SK-MEL-5 (cell line): ENCODE measurements around the gene RASGRF1. TPM values are rescaled to one million over a fixed set of nuclear protein-coding genes. Genes with fewer than 3 reads are reported as not detected.
"Not testable (repeated sequence)": the region's sequence is repeated elsewhere in the genome, so short reads cannot be mapped to it uniquely, and the experiment has no call there.

ENCODE experiments used
- DNase-seq: peaks from one replicate; pipeline ENCODE4 v3.0.0-alpha.2; 2016; ENCODE audit warnings: low read depth, low spot score
- in situ Hi-C: cut with HindIII; loops from 2 replicates; pipeline ENCODE4 v1.10.0; 2016; ENCODE audit warnings: low sequenced_read_pairs, high pct_unique_total_duplicates, low pct_unique_long_range_greater_than_20kb
- total RNA-seq: library from RNA; depleted of rRNA; stranded (reverse); fragments of >200 nt; shearing (Covaris generic); gene quantifications from 2 replicates; pipeline ENCODE4 v1.2.3, GENCODE V29; 2014

RASGRF1 gene
- total RNA-seq, 1 experiment from 2014 or later = 0.37 TPM

DNA sequence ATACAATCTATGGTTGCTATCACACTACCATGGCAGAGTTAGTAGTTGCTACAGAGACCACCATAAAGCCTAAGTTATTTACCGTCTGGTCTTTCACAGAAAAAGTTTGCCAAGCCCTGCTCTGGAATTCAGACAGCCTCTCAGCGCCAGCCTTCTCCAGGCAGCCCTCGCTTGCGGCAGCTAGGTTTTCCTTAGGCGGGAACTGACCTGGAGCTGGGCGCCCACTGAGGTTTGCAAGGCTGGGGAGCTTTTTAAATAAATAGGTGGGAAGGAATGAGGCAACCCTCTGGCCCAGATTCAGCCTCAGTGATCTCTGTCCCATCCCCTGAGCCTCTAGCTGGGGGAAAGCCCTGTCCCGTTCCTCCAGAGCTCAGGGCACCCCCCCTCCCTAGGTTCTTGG is 146.9 kb downstream of the RASGRF1 start:
- DNase-seq = no peak
- in situ Hi-C loops = no loop called here

DNA sequence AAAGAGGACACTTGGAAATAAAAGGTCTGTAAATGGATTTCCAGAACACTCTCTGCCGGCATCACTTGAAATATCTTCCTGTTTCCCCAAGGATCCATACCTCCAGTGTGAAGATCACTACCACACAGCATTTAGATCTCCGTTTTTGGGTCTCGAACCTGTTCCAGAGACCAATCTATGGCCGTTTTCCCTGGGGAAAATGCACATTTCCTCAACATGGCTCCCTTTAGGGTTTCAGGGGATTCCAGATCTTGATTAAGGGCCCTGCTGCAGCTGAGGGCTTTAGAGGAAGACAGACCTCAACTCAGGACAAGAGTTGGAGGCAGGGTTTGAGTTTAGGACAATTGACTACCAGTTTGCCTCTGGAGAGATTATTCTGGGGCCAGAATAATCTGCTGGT is 147.8 kb downstream of the RASGRF1 start:
- DNase-seq = no peak
- in situ Hi-C loops = no loop called here

DNA sequence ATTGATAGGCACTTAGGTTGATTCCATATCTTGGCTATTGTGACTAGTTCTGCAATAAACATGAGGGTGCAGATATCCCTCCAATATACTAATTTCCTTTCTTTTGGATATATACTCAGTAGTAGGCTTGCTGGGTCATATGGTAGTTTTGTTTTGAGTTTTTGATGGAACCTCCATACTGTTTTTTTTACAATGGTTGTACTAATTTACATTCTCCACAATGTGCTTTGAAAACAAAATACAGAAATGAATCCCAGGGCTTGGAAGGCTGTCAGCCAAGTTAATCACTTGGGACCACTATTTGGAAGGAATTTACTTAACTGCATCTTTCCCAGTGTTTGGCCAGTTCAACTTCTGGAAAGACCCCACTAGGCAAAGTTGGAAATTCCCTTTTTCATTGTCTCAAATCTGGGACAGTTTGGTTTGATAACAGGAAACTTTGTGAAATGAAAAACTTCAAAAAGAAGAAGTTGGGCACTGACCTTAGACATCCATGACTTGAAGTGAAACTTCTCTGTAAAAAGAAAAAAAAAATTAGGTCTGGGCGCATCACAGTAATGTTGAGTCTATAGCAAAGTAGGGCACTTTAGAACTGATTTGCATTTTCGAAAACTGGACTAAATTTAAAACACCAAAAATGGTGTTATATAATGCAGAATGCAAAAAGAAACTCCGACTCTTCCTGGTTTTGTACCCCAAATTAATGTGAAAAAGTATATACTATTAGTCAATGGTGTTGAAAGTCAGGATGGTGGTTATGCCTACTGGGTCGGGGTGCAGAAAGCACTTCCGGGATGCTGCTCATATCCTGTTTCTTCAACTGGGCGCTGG is 151.7 kb downstream of the RASGRF1 start:
- no peak for DNase-seq
- in situ Hi-C loops = no loop called here

DNA sequence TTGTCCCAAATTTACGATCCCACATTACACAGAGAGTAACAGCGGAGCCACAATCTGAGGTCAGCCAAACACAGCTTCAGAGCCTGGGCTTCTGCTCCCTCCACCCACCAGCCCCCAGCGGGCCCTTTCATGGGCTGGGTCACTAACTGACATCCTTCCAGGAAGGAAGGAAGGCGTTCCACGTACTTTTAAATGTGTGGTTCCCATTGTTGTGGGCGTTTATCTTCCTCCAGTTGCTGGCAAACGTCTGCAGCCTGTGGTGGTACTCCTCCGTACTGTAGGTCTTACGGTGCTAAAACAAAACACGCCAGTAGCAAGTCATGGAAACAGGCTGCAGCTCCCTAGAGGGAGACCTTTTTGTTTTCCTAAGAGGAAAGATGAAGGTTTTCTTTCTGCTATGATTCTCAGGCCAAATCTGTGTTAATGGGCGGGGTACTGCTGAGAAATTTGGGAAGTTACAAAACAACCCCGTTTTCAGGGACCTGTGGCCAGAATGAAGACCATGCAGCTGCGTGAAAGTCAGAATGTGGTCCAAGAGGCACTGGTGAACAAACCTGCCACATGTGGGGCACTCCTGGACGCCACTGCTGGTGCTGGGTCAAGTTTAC is 153.3 kb downstream of the RASGRF1 start:
- no peak for DNase-seq
- in situ Hi-C loops = no loop called here

DNA sequence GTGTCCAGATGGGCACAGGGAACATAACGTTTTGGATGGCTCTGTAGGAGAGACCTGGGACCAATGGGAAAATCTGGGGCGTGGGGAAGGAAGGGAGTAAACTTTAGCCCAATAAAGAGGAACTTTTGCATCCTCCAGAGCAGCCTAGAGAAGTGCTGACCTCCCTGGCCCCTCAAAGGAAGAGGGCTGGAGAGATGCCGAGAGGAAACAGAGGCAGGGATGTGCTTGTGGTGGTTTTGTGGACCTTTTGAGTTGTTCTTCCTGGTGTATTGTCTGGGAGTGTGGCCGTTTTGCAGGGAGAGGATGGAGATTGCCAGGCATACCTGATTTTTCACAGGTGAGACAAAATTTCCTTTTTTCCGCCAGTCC is 155.9 kb downstream of the RASGRF1 start:
- no peak for DNase-seq
- in situ Hi-C loops = no loop called here

GRCh38 chr15:78933823-78934654 is 156.5 kb downstream of the RASGRF1 start:
- DNase-seq = no peak
- in situ Hi-C loops = no loop called here

GRCh38 chr15:78933187-78933822 is 157.3 kb downstream of the RASGRF1 start:
- in situ Hi-C loops = no loop called here
- no peak for DNase-seq

DNA sequence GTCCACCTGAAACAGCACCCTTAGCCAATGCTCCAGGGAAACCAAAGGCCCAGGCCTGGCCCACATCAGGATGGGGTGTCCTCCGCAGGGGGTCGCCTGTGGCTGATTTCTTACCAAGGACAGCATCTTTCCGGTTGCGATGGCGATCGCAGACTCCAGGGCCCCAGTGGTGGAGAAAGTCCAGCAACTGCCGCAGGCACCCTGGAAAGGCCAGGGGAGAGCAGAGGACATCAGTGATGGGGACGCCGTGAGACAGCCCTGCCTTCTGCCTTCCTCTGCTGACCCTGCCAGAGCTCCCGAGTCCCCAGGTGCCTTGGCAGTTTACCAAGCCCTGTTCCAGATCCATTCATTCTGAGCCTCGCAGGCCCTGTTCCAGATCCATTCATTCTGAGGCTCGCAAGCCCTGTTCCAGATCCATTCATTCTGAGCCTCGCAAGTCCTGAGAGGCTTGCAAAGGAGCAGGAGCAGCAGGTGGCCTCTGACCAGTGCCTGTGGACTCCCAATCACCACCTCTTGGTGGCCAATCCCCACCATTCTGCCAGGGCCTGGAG is 158.2 kb downstream of the RASGRF1 start:
- in situ Hi-C loops = no loop called here
- DNase-seq = no peak

DNA sequence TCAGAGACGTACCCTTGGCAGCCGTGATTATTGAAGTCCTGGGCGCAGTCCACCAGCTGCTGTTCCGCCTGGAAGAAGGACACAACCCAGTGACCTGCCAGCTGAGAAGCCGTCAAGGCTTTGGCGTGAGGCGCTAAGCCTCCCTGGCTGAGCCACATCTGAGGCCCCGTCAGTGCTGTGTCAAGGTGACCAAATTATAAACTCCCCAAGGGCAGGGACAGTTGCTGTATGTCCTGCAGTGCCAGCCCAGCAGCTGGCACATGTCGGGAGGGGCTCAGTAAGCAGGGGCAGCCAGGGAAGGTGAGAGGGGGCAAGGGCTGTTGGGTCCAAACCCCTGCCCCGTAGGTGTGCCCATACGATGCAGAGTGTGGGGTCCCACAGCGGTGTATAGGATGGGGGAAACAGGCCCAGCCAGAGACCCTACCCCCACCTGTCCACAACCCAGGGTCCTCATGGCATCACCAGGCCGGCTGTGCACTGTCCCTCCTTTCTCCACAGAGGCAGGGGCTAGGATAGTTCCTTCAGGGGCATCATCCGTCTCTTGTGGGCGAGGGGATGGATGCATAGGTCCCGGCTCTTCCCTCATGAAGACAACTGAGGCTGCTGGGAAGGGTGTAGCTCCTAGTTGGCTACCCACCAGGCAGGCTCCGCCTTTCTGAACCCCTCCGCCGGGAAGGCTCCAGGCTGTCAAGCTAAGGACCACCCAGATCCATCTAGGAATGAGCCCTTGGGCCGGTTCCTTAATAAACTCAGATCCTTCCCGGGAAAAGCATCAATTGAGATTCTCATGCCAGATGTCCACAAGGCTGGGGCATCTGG is 158.9 kb downstream of the RASGRF1 start:
- DNase-seq = no peak
- in situ Hi-C loops = no loop called here

DNA sequence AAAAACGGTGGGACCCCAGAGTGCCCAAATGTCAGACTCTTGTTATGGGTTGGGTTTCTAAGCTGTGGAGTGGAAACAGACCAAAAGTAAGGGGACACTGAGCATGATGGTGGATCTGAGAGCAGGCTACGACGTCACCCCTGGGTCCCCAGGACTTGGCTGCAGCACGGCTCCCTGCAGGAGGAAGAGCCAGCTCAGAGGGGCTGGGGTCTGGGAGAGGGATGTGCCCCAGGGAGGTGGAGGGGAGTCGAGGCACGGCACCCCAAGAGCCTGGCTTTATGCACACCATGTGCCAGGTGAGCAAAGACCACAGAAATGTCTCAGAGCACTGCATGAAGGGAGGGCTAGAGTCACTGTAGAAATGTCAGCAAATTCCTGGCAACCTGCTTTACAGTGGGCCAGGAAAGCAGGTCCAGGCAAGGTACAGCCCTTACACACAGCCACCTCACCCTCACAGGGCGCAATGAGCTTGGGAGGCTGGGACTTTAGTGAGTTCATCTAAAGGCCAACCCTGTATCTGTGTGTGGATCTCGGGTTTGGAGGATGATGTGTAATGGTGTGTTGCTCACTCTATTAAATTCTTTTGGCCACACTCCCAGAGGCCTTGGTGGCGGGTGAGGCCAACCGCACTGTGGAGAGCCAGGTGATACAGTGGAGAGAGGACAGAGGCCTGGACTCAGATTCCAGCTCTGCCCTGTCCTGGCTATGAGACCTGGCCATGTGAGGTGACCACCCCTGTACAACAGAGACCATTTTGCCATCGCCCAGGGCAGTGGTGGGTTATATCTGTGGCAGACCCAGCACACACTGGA is 159.8 kb downstream of the RASGRF1 start:
- in situ Hi-C loops = no loop called here
- no peak for DNase-seq

DNA sequence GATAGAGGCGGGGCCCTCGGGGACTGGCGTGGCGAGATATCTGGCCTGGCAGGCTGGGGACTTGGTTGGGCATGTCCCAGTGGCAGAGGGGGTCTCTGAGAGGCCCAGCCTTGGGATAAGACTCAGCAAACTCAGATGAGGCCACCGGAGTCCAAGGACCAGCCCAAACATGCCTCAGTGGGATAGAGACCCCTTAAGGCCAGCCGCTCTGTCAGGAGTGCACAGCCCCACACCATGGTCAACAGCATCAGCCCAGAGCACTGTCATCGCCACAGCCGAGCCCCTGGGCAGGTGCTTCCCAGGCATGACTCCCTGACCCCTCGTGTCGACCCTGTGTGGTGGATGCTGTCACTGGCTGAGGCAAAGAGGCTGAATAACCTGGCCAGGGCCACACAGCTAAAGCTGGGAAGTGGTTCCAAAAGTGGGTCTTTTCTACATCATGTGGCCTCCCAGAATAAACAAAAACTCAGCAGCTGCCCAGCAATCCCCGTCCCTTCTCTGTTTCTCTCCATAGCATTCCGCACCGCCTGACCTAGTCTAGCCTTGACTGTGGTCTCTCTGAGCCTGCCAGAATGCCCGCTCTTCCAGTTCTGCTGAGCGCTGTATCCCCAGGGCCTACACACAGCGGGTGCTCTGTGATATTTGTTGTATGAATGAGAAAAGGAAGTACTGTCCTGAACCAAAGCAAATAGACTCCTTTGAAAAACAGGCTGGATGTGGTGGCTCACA is 160.9 kb downstream of the RASGRF1 start:
- in situ Hi-C loops = no loop called here
- no peak for DNase-seq

DNA sequence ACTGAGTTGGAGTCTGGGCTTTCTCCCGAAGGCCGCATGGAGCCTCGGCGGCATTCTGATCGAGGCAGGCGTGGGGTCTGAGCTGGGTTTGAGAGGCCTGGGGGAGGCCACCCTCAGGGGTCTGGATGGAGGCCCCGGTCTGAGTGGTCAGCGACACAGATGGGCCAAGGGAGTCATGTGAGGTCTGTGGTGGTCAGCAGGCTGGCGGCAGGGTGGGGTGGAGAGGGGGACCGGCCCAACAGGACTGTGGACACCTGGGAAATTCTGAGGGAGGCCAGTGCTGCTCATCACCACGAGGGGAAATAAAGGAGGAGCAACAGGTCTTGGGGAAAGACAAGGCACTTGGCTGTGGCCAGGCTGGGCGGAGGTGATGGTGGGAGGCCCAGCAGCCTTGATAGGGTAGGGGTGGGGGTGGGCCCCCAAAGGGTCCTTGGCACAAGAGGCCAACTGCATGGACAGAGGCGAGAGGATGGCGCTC is 161.9 kb downstream of the RASGRF1 start:
- in situ Hi-C loops = no loop called here
- no peak for DNase-seq

- DNase-seq, in situ Hi-C loops: not testable (repeated sequence)
Observed at GRCh38 chr15:78928176-78928575, 162.4 kb downstream of the RASGRF1 start.

DNA sequence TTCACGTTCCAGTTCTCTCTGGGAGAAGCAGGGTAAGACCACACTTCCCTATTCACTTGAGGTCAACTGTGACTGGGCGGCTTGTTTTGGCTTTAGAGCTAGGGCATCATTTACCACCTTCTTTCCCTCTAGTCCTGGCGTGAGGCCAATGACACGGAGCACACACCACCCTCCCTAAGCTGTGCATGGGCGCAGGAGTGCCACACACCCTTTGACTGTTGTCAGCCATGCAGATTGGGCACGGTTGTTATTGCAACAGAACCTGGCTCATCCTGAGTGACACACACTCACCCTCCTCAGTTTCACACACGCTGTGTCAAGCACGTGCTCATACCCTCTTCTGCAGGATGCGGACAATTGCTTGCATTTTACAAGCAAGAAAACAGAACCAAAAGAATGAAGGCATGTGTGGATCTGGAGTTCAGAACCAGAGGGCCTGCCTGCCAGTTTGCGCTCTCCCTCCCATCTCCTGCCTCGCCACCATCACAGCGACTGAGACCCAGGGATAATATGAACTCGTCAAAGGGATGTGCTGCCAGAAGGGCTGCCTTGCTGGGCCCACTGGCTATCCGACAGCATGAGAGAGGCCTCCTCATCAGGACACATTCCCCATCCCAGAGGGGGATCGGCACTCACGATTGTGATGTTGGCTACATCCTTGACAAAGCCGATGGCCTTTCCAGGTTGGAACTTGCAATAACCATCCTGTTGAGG is 163.3 kb downstream of the RASGRF1 start:
- in situ Hi-C loops = no loop called here
- DNase-seq = no peak
